ENCODE results near the gene AOC1.

The AOC1 gene

GRCh38 chr7:150877536-150877935, 25.2 kb downstream of the AOC1 start:
- no peaks in the 10 kb centered on the region for H3K27me3 ChIP-seq (ENCODE audit: insufficient read depth, low read length)
- H3K9me3 ChIP-seq (ENCODE audit: insufficient read depth, low read depth, low read length), result 0 out of 2 replicates have a peak, but pooled peaks cover 9% of the 10 kb centered on the region
- H3K9ac ChIP-seq (ENCODE audit: low read depth, low read length), result 0 out of 2 replicates have a peak overlapping the region, but pooled peaks have one; percentile 9
- no peaks in the 10 kb centered on the region for H3K36me3 ChIP-seq (ENCODE audit: insufficient read depth, low read length)
- 88% methylated on average over 3 of the region's 4 CpGs for WGBS
- H3K4me1 ChIP-seq (ENCODE audit: insufficient read depth, low read length), result peaks cover 14% of the 10 kb centered on the region; the same call in 1 of the 2 replicates
- 0 out of 2 replicates have a peak overlapping the region, but pooled peaks have one; percentile 36 for H3K4me3 ChIP-seq (ENCODE audit: low read length)
- H3K27ac ChIP-seq (ENCODE audit: low read depth, low read length), result no peak overlapping the region

GRCh38 chr7:150879345-150879744, 27.0 kb downstream of the AOC1 start:
- Histone ChIP-seq H3K4me3 (ENCODE audit: low read length) (no peak overlapping the region), H3K27ac (ENCODE audit: low read depth, low read length) (no peak overlapping the region)

GRCh38 chr7:150881189-150881588, 28.9 kb downstream of the AOC1 start:
- no peak overlapping the region for H3K27ac ChIP-seq (ENCODE audit: low read depth, low read length)
- whole genome bisulfite sequencing, result 100% methylated on average over 1 of the region's 1 CpG

More at GRCh38 chr7:150879345-150879744, 27.0 kb downstream of the AOC1 start:
- no peaks in the 10 kb centered on the region for H3K27me3 ChIP-seq (ENCODE audit: insufficient read depth, low read length)
- H3K36me3 ChIP-seq (ENCODE audit: insufficient read depth, low read length), result no peaks in the 10 kb centered on the region
- H3K9me3 ChIP-seq (ENCODE audit: insufficient read depth, low read depth, low read length), result 0 out of 2 replicates have a peak, but pooled peaks cover 9% of the 10 kb centered on the region
- H3K9ac ChIP-seq (ENCODE audit: low read depth, low read length), result no peak overlapping the region
- H3K4me1 ChIP-seq (ENCODE audit: insufficient read depth, low read length), result peaks cover 14% of the 10 kb centered on the region; the same call in 1 of the 2 replicates

GRCh38 chr7:150890853-150891584, 38.7 kb downstream of the AOC1 start:
- 75% methylated on average over 2 of the region's 2 CpGs for WGBS
- H3K9me3 ChIP-seq (ENCODE audit: insufficient read depth, low read depth, low read length), result peaks cover 11% of the 10 kb centered on the region; the same call in 1 of the 2 replicates

More at GRCh38 chr7:150881189-150881588, 28.9 kb downstream of the AOC1 start:
- Histone ChIP-seq H3K4me3 (ENCODE audit: low read length) (no peak overlapping the region), H3K27me3 (ENCODE audit: insufficient read depth, low read length) (no peaks in the 10 kb centered on the region), H3K9ac (ENCODE audit: low read depth, low read length) (no peak overlapping the region), H3K36me3 (ENCODE audit: insufficient read depth, low read length) (no peaks in the 10 kb centered on the region), H3K9me3 (ENCODE audit: insufficient read depth, low read depth, low read length) (0 out of 2 replicates have a peak, but pooled peaks cover 10% of the 10 kb centered on the region), H3K4me1 (ENCODE audit: insufficient read depth, low read length) (peaks cover 14% of the 10 kb centered on the region; the same call in 1 of the 2 replicates)

DNA sequence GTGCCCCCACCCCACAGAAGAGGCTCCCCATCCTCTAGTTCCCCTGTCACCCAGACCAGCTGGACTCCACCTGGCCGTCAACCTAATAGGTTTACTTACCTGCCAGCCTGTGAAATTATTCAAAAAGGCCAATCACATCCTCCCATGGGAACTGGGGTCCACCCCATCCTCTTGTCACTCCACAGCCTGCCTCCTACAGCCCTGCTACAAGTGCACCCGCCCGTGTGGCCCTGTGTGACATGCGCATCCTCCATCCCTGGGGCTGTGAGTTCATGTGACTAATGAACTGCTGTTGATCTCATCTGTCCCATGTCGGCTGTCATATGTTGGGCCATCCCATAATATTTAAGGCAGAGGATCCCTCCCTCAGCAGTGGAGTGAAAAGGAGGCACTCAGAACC, 39.4 kb downstream of the AOC1 start:
- WGBS, result 92% methylated on average over 5 of the region's 5 CpGs

More at GRCh38 chr7:150890853-150891584, 38.7 kb downstream of the AOC1 start:
- Histone ChIP-seq H3K4me1 (ENCODE audit: insufficient read depth, low read length) (no peaks in the 10 kb centered on the region), H3K36me3 (ENCODE audit: insufficient read depth, low read length) (no peaks in the 10 kb centered on the region), H3K9ac (ENCODE audit: low read depth, low read length) (no peak overlapping the region), H3K27ac (ENCODE audit: low read depth, low read length) (no peak overlapping the region), H3K27me3 (ENCODE audit: insufficient read depth, low read length) (no peaks in the 10 kb centered on the region), H3K4me3 (ENCODE audit: low read length) (no peak overlapping the region)

DNA sequence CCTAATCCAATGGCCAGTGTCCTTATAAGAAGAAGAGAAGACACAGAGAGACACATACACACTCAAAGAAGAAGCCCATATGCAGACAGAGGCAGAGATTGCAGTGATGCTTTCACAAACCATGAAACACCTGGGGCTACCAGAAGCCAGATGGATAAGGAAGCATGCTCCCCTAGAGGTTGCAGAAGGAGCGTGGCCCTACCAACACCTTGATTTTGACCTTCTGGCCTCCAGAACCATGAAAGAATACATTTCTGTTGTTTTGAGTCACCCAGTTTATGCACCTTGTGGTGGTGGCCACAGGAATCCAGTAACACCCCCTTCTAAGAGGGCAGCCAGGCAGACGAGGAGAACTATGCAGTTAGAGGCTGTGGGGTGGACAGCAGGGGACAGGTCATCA, 43.5 kb downstream of the AOC1 start:
- H3K36me3 ChIP-seq (ENCODE audit: insufficient read depth, low read length), result no peaks in the 10 kb centered on the region
- H3K27me3 ChIP-seq (ENCODE audit: insufficient read depth, low read length), result peaks cover 29% of the 10 kb centered on the region
- H3K27ac ChIP-seq (ENCODE audit: low read depth, low read length), result no peak overlapping the region
- WGBS, result 89% methylated on average over 2 of the region's 2 CpGs
- H3K9ac ChIP-seq (ENCODE audit: low read depth, low read length), result no peak overlapping the region
- H3K4me1 ChIP-seq (ENCODE audit: insufficient read depth, low read length), result peaks cover 1% of the 10 kb centered on the region
- no peak overlapping the region for H3K4me3 ChIP-seq (ENCODE audit: low read length)
- peaks cover 9% of the 10 kb centered on the region; the same call in 1 of the 2 replicates for H3K9me3 ChIP-seq (ENCODE audit: insufficient read depth, low read depth, low read length)

More for the DNA sequence above, 39.4 kb downstream of the AOC1 start:
- no peaks in the 10 kb centered on the region for H3K36me3 ChIP-seq (ENCODE audit: insufficient read depth, low read length)
- no peak overlapping the region for H3K27ac ChIP-seq (ENCODE audit: low read depth, low read length)
- peaks cover 9% of the 10 kb centered on the region; the same call in 1 of the 2 replicates for H3K9me3 ChIP-seq (ENCODE audit: insufficient read depth, low read depth, low read length)
- H3K27me3 ChIP-seq (ENCODE audit: insufficient read depth, low read length), result 0 out of 2 replicates have a peak, but pooled peaks cover 3% of the 10 kb centered on the region
- no peak overlapping the region for H3K9ac ChIP-seq (ENCODE audit: low read depth, low read length)
- H3K4me3 ChIP-seq (ENCODE audit: low read length), result no peak overlapping the region
- no peaks in the 10 kb centered on the region for H3K4me1 ChIP-seq (ENCODE audit: insufficient read depth, low read length)

- Histone ChIP-seq H3K9ac (ENCODE audit: low read depth, low read length) (no peak overlapping the region), H3K4me1 (ENCODE audit: insufficient read depth, low read length) (peaks cover 10% of the 10 kb centered on the region), H3K9me3 (ENCODE audit: insufficient read depth, low read depth, low read length) (peaks cover 9% of the 10 kb centered on the region; the same call in 1 of the 2 replicates), H3K27me3 (ENCODE audit: insufficient read depth, low read length) (peaks cover 37% of the 10 kb centered on the region), H3K4me3 (ENCODE audit: low read length) (no peak overlapping the region), H3K27ac (ENCODE audit: low read depth, low read length) (no peak overlapping the region), H3K36me3 (ENCODE audit: insufficient read depth, low read length) (no peaks in the 10 kb centered on the region)
- 86% methylated on average over 10 of the region's 10 CpGs for WGBS
Measured at GRCh38 chr7:150896562-150897209, 44.4 kb downstream of the AOC1 start.

GRCh38 chr7:150897502-150898474, 45.5 kb downstream of the AOC1 start:
- no peak overlapping the region for H3K9ac ChIP-seq (ENCODE audit: low read depth, low read length)
- no peak overlapping the region for H3K4me3 ChIP-seq (ENCODE audit: low read length)
- H3K36me3 ChIP-seq (ENCODE audit: insufficient read depth, low read length), result no peaks in the 10 kb centered on the region
- H3K4me1 ChIP-seq (ENCODE audit: insufficient read depth, low read length), result peaks cover 14% of the 10 kb centered on the region
- no peak overlapping the region for H3K27ac ChIP-seq (ENCODE audit: low read depth, low read length)
- peaks cover 9% of the 10 kb centered on the region; the same call in 1 of the 2 replicates for H3K9me3 ChIP-seq (ENCODE audit: insufficient read depth, low read depth, low read length)
- peaks cover 48% of the 10 kb centered on the region for H3K27me3 ChIP-seq (ENCODE audit: insufficient read depth, low read length)
- WGBS, result 84% methylated on average over 21 of the region's 22 CpGs

DNA sequence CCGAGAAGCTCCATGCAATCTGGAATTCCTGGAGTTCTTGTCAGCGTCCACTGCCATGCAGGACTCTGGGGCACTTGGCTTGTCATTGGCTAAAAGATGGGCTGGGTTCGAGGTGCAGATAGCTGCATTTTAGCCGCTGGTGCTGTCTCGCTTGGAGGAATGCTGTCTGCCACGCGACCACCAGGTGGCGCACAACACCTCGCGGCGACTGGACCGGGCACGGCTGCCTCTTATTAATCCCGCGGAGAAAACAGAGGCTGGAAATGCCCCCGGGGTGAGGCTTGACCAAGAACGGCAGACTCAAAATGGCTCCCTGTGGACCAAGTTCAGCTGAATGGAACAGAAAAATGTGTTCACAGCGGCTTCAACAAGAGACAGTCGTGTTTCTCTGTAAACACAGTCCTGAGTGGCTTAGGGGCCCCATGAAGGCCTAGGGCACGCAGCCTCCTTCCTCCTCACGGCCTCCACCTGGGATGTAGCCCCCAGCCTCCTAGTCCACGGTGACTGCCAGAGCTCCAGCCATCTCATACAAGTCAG, 46.2 kb downstream of the AOC1 start:
- peaks cover 4% of the 10 kb centered on the region; the same call in 1 of the 2 replicates for H3K9me3 ChIP-seq (ENCODE audit: insufficient read depth, low read depth, low read length)
- H3K36me3 ChIP-seq (ENCODE audit: insufficient read depth, low read length), result no peaks in the 10 kb centered on the region
- H3K4me1 ChIP-seq (ENCODE audit: insufficient read depth, low read length), result peaks cover 14% of the 10 kb centered on the region
- no peak overlapping the region for H3K4me3 ChIP-seq (ENCODE audit: low read length)
- H3K27me3 ChIP-seq (ENCODE audit: insufficient read depth, low read length), result peaks cover 48% of the 10 kb centered on the region
- no peak overlapping the region for H3K9ac ChIP-seq (ENCODE audit: low read depth, low read length)
- WGBS, result 21% methylated on average over 22 of the region's 22 CpGs
- H3K27ac ChIP-seq (ENCODE audit: low read depth, low read length), result no peak overlapping the region

- WGBS, result 75% methylated on average over 8 of the region's 8 CpGs
- peaks cover 52% of the 10 kb centered on the region for H3K27me3 ChIP-seq (ENCODE audit: insufficient read depth, low read length)
- H3K4me1 ChIP-seq (ENCODE audit: insufficient read depth, low read length), result peaks cover 14% of the 10 kb centered on the region
- no peak overlapping the region for H3K9ac ChIP-seq (ENCODE audit: low read depth, low read length)
- H3K4me3 ChIP-seq (ENCODE audit: low read length), result no peak overlapping the region
- no peak overlapping the region for H3K27ac ChIP-seq (ENCODE audit: low read depth, low read length)
- H3K9me3 ChIP-seq (ENCODE audit: insufficient read depth, low read depth, low read length), result no peaks in the 10 kb centered on the region
- no peaks in the 10 kb centered on the region for H3K36me3 ChIP-seq (ENCODE audit: insufficient read depth, low read length)
Measured at GRCh38 chr7:150900675-150901074, 48.4 kb downstream of the AOC1 start.
